Osteoblast (primary cell): ENCODE data around the gene INPP5F. TPM values are rescaled to one million over a fixed set of nuclear protein-coding genes. Genes with fewer than 3 reads are reported as not detected.

ENCODE experiments used
- DNase-seq: peaks from one replicate; pipeline ENCODE4 v3.0.0; 2011; ENCODE audit warnings: low spot score, mixed read lengths; ENCODE audit not compliant: insufficient read length; ENCODE audit errors: missing footprints
- H2AFZ ChIP-seq: 2 replicates; pipeline ENCODE4 v1.6.0; 2011; ENCODE audit warnings: mild to moderate bottlenecking, low read length
- H3K27ac ChIP-seq: 2 replicates; pipeline ENCODE4 v1.5.1; 2011; ENCODE audit warnings: mild to moderate bottlenecking, low read depth, low read length, moderate library complexity
- H3K27me3 ChIP-seq: 2 replicates; pipeline ENCODE4 v1.6.0; 2012; ENCODE audit warnings: mild to moderate bottlenecking, control low read depth, inconsistent platforms, low read length, moderate library complexity; ENCODE audit not compliant: insufficient read depth
- H3K36me3 ChIP-seq: 2 replicates; pipeline ENCODE4 v1.5.1; 2011; ENCODE audit warnings: mild to moderate bottlenecking, low read length, control low read depth, moderate library complexity; ENCODE audit not compliant: insufficient read depth
- H3K4me1 ChIP-seq: 2 replicates; pipeline ENCODE4 v1.5.1; 2011; ENCODE audit warnings: mild to moderate bottlenecking, low read length, control low read depth, moderate library complexity; ENCODE audit not compliant: insufficient read depth
- H3K4me2 ChIP-seq: 2 replicates; pipeline ENCODE4 v1.6.0; 2011; ENCODE audit warnings: mild to moderate bottlenecking, low read length; ENCODE audit not compliant: insufficient read depth
- H3K4me3 ChIP-seq: fragments of 200-600 bp; sonication (generic); 3 replicates; pipeline ENCODE4 v1.5.1; 2012; ENCODE audit warnings: mild to moderate bottlenecking, low read length, inconsistent platforms; ENCODE audit not compliant: insufficient read depth
- H3K79me2 ChIP-seq: 2 replicates; pipeline ENCODE4 v1.6.0; 2012; ENCODE audit warnings: mild to moderate bottlenecking, low read length, control low read depth, inconsistent platforms; ENCODE audit not compliant: insufficient read depth
- H3K9me3 ChIP-seq: 2 replicates; pipeline ENCODE4 v1.5.1; 2011; ENCODE audit warnings: low read depth, low read length, control low read depth
- H4K20me1 ChIP-seq: 2 replicates; pipeline ENCODE4 v1.6.0; 2012; ENCODE audit warnings: mild to moderate bottlenecking, low read length, control low read depth; ENCODE audit not compliant: insufficient read depth
- CTCF ChIP-seq: IDR thresholded peaks from 2 replicates; pipeline ENCODE4 v1.5.1; 2011; ENCODE audit warnings: mild to moderate bottlenecking, low read depth, low read length, moderate library complexity; ENCODE audit errors: extremely low read depth
- total RNA-seq: library from RNA; depleted of rRNA; stranded (reverse); fragments of >200 nt; gene quantifications from 2 replicates; pipeline ENCODE4 v1.2.3, GENCODE V29; 2012

INPP5F gene
- total RNA-seq, 1 donor = 10.9 TPM

DNA sequence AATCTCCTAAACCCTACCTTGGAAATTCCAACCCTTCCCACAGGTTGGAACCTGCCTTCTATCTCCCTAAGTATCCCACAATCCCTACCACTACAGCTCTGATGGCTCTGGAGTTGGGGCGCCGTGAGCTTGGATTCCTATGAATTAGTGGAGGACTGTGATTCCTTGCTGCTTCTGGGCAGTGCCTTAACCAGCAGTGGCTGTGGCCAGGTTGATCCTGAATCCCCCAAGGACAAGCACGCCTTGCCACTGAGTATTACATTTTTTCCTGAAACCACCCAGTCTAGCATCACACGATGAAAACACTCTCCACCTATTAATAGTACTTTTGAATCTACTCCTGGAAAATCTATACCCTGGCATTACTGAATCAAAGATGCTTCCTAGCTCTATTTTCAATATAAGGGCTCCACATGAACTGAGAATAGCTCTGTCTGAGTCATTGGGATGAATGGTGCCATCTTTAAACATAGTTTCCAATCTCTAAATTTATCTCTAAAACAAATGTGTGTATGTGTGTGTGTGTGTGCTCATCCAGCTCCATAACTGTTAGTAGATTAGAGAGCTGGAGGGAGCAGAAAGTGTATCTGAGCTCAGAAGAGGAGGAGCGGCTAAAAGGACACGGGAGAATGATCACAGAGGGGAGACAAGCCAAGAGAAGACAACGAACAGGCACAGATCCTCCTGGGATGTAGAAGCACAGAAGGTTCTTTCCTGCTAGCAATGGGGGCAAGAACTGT, 11.9 kb upstream of the INPP5F start:
- no peak overlapping the region for H3K4me3 ChIP-seq
- DNase-seq = no peak
- no peaks in the 10 kb centered on the region for H4K20me1 ChIP-seq
- H3K79me2 ChIP-seq = no peaks in the 10 kb centered on the region
- no peak overlapping the region for H3K4me2 ChIP-seq
- H3K27me3 ChIP-seq = no peaks in the 10 kb centered on the region
- no peaks in the 10 kb centered on the region for H3K4me1 ChIP-seq
- H3K36me3 ChIP-seq = no peaks in the 10 kb centered on the region
- TF ChIP-seq CTCF = no peak
- no peak overlapping the region for H3K27ac ChIP-seq
- no peaks in the 10 kb centered on the region for H3K9me3 ChIP-seq
- peak overlapping the region; percentile 28 for H2AFZ ChIP-seq

DNA sequence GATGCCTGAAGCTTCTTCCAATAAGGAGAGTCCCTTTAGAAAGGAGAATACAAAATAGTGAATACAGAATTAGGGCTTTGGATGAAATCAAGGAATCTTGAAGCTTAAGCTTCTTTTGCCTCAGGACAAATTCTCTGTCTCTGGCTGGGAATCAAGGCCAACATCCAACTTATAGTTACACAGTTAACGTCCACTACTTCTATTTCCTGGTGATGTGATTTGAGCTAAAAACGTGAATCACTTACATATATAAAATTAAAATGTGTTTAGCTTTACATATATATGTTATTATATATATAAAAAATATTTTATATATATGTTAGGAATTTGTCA, 11.4 kb upstream of the INPP5F start:
- no peak overlapping the region for H3K4me2 ChIP-seq
- DNase-seq = no peak

GRCh38 chr10:119715628-119716505, 10.0 kb upstream of the INPP5F start:
- no peaks in the 10 kb centered on the region for H4K20me1 ChIP-seq
- H3K27me3 ChIP-seq = no peaks in the 10 kb centered on the region
- DNase-seq = peak; percentile 67
- no peaks in the 10 kb centered on the region for H3K4me1 ChIP-seq
- H3K36me3 ChIP-seq = no peaks in the 10 kb centered on the region
- H3K79me2 ChIP-seq = no peaks in the 10 kb centered on the region
- H3K9me3 ChIP-seq = no peaks in the 10 kb centered on the region
- peak overlapping the region; percentile 14 for H3K4me2 ChIP-seq
- peak overlapping the region; percentile 53 for H2AFZ ChIP-seq
- no peak overlapping the region for H3K4me3 ChIP-seq
- no peak overlapping the region for H3K27ac ChIP-seq
- no peak for TF ChIP-seq CTCF

More for the DNA sequence above, 11.4 kb upstream of the INPP5F start:
- H3K79me2 ChIP-seq = no peaks in the 10 kb centered on the region
- no peak overlapping the region for H3K4me3 ChIP-seq
- no peaks in the 10 kb centered on the region for H3K4me1 ChIP-seq
- TF ChIP-seq CTCF = no peak
- H3K36me3 ChIP-seq = no peaks in the 10 kb centered on the region
- no peak overlapping the region for H3K27ac ChIP-seq
- no peaks in the 10 kb centered on the region for H3K9me3 ChIP-seq
- peak overlapping the region; percentile 28 for H2AFZ ChIP-seq
- H4K20me1 ChIP-seq = no peaks in the 10 kb centered on the region
- no peaks in the 10 kb centered on the region for H3K27me3 ChIP-seq

- Histone ChIP-seq H3K9me3 (no peaks in the 10 kb centered on the region), H3K4me3 (no peak overlapping the region), H3K79me2 (peaks cover 12% of the 10 kb centered on the region), H4K20me1 (no peaks in the 10 kb centered on the region), H2AFZ (no peak overlapping the region), H3K27ac (no peak overlapping the region), H3K4me1 (peaks cover 11% of the 10 kb centered on the region), H3K27me3 (no peaks in the 10 kb centered on the region), H3K36me3 (no peaks in the 10 kb centered on the region), H3K4me2 (no peak overlapping the region)
- TF ChIP-seq CTCF = no peak
- no peak for DNase-seq
Observed at GRCh38 chr10:119723161-119723560, 2.7 kb upstream of the INPP5F start.
